ENCODE data around the gene ZNF236.
"Not testable (repeated sequence)": the region's sequence is repeated elsewhere in the genome, so short reads cannot be mapped to it uniquely, and the experiment has no call there.

ZNF236 gene

DNA sequence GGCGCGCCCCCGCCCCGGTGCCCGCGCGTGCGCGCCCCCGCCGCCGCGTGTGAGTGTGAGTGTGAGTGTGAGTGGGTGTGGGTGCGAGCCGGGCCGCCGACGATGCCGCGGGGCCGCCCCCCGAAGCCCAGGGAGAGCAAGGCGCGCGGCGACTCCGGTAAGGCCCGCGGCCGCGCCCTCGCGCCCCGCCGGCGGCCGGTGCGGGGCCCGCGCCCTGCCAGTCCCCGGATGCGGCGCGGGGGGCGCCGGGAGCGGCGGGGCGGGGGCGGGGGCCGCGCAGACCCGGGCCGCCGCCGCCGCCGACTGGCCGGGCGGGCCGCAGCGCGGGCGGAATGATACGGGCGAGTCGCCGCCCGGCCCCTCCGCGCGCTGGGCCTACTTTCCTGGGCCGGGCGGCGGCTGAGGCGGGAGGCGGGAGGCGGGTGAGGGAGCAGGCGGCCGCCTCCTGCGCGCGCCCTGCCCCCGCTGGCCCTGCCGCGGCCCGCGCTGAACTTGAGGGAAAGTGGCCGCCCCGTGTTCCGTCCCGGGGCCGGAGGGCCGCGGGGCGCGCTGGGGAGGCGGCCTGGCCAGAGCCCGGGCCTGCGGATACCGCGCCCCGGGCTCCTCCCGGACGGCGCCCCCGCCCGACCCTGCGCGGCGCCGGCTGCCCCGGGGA, at the start of gene ZNF236:
TSS of gene ZNF236 (plus strand) at position 52 of the 655 bp plus-strand sequence. CDS start at position 103, 51 bp downstream.
- peak; percentile 73 for DNase-seq

DNA sequence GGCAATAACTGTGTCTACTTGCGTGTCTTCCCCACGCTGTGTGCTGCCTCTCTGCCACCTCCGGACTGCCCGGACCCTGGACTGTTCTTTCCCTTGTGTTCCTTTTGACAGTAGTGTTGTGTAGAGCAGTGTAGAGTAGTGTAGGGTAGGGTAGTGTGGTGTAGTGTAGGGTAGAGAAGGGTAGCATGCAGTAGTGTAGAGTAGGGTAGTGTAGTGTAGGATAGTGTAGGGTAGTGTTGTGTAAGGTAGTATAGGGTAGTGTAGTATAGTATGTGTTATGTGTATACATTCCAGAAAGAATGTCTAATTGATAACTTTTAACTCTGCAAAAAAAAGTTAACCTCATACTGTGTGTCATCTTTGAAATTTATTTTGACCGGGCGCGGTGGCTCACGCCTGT, 49.7 kb upstream of the ZNF236 start:
- DNase-seq, result no peak

DNA sequence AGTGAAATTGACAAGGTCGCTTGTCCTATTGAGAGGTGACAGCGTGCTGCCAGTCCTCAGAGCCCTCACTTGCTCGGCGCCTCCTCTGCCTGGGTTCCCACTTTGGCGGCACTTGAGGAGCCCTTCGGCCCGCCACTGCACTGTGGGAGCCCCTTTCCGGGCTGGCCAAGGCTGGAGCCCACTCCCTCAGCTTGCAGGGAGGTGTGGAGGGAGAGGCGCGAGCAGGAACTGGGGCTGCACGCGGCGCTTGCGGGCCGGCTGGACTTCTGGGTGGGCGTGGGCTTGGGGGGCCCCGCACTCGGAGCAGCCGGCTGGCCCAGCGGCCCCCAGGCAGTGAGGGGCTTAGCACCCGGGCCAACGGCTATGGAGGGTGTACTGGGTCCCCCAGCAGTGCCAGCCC, 45.3 kb upstream of the ZNF236 start:
- DNase-seq, result not testable (repeated sequence)

DNA sequence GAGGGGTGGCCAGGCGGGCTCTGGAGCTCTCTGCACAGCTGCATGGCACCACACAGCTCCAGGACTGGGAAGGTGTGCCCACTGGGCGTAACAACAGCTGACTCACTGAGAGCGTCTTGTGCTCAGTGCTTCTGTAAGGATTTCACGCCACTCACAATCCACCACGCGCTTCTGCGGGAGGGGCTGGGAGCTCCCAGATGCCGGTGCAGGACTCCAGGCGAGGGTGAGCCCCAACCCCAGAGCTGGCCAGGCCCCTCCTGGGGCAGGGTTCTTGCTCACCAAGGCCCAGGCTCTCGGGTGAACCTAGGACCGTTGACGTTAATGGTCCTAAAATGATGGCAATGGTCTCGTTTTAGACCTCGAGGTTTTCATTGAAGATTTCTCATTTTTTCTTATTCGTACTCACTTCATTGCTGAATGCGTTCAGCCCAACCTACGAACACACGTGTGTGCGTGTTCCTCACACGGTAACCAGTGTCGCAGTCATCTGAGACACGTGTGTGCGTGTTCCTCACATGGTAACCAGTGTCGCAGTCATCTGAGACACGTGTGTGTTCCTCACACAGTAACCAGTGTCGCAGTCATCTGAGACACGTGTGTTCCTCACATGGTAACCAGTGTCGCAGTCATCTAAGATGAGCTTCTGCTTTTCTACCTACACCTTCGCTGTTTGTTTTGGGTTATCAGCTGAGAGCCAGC, 38.4 kb upstream of the ZNF236 start:
- DNase-seq, result no peak

DNA sequence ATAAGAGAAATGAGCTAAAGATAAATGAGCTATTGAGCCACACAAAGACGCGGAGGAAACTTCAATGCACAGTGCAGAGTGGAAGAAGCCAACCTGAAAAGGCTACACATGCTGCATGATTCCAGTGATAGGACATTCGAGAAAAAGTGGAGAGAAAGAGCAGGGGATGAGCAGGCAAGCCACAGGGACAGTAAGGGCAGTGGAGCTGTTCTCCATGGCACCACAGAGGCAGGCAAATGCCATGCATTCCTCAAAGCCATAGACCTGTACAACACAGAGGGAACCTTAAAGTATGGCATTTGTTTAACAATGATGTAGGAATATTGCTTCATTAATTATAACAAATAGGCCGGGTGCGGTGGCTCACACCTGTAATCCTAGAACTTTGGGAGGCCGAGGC, 36.5 kb upstream of the ZNF236 start:
- no peak for DNase-seq

DNA sequence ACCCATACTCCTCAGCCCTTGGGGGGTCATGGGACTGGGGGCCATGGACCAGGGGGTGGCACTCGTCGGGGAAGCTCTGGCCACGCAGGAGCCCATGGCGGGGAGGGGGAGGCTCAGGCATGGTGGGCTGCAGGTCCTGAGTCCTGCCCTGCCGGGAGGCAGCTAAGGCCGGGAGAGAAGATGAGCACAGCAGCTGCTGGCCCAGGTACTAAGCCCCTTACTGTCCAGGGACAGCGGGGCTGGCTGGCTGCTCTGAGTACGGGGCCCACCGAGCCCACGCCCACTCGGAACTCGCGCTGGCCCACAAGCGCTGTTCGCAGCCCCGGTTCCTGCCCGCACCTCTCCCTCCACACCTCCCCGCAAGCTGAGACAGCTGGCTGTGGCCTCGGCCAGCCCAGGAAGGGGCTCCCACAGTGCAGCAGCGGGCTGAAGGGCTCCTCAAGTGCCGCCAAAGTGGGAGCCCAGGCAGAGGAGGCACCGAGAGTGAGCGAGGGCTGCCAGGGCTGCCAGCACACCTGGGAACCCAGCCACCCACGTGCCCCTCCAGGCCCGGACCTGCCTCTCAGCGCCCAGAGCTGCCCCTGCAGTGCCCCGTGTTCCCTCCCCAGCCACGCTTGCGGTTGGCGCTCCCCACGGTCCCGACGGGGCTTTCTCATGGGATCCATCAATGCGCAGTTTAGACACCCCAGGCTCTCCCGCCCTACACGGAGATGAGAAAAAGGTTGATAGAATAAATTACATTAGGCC, 33.6 kb upstream of the ZNF236 start:
- DNase-seq, result no peak

DNA sequence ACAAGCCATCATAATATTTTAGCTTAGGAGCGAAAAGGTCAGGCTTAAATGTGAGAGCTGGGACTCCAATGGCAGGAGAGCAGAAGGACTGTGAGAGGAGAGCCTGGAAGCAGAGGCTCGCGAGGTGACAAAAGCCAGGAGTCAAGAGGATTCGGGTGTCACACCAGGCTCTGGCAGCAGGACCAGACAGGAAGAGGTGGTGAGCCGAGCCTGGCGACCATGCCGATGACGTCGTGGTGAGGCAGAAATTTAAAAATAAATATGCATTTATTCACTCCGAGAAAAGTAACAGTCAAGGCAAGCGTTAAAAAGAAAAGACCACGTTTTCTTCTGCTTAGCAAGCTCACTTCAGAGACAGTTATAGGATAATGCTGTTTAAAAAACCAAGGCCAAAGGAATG, 31.3 kb upstream of the ZNF236 start:
- no peak for DNase-seq

DNA sequence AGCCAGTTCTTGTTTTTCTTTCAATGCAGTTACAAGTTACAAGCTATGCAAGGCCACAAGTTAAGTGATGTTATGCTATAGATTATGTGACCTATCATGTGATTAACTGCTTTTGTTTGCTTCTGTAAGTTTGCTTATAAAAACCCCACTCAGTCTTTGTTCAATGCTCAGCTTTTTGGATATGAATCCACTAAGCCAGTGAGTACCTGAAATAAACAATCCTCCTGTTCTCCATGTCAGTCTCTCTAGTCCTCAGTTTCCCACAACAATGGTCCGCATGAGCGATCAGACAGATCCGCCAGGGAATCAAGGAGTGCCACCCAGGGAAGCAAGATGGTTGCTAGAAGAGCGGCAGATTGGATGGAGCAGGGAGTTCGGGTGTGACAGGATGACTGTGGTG, 30.7 kb upstream of the ZNF236 start:
- no peak for DNase-seq

DNA sequence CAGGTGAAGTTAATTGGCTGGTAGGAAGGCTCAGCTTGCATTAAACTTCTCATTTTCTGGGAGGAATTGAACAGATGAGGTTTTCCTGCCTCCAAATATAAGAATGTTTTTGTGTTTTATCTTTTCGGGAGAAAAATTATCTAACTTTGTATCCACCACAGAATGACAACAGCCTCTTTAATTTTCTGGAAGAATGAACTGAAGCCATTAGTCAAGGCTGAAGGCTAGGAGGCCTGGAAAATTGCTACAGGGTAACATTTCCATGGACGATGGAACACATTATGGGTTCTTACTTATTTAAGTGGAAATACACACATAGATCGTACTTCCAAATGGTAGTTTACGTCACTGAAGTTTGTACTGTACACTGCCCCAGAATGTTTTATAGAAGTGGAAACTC, 28.0 kb upstream of the ZNF236 start:
- DNase-seq, result no peak

DNA sequence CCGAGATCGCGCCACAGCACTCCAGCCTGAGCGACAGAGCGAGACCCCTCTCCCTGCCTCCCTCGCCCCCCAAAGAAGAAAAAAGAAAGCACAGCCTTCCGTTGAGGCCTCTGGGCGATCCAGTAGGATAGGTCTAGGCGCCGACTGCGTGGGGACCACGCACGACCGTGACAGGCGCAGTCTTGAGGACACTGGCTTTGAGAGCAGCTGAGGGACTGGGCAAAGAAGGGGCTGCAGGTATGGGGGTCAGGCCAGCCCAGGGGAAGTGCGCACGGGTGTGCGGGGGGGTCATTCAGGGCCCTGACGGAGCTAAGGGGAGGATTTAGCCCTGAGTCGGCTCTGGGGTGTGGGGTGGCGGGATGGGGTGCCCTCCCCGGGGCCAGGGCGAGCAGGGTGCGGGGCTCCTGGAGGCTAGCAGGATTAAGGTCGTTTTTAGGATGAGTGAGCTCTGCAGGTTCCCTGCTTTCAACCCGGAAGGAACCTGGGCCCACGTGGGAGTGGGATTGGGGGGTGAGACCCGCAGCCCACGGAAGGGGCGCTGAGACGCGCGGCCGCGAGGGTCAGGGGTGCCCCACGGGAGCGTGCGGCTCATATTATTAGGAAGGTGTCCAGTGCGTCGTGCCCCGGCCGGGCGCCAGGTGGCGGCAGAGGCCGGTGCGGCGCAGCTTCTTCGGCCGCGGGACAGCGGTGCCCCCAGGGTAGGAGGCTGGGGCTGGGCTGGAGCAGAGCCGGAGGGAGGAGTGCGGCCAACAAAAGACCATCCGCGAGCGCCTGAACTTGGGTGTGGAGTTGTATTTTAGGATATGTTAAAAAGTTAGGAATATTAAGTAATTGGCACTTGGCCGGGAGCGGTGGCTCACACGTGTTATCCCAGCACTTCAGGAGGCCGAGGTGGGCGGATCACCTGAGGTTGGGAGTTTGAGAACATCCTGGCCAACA, 20.5 kb upstream of the ZNF236 start:
- DNase-seq, result peak; percentile 50

DNA sequence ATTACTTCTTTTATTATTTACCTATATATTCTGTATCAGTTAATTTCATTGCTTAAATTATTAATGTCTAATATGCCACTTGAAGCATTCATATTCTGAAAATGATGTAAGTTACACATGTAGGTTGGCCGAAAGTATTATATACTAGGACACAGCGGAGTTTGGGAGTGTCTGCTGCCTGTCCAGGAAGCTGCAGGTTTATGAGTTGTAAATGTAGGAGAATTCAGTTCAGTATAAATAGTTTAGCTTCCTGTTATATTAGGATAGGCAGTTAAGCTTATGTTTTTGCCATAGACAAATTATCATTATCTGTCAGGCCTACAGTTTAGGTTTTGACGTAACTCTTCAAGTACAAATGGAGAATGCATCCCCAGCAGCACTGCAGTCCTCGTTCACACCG, 18.9 kb upstream of the ZNF236 start:
- no peak for DNase-seq

DNA sequence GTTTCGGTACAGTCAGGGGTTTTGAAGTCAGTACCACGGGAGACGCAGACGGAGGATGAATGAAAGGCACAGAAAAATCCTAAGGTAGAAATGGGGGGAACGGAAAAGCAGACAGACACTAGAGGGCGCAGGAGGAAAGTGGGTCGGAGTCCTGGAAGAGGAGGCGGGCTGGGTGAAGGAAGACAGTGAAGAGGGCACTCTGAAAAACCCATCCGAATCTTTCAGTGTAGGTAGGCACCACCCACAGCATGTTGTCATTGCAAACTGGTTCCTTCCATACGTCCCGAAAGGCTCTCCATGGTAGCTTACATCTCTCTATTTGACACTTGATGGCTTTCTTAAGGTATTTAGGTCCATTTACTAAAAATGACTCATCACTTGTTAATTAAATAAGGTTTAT, 18.5 kb upstream of the ZNF236 start:
- DNase-seq, result peak; percentile 71

DNA sequence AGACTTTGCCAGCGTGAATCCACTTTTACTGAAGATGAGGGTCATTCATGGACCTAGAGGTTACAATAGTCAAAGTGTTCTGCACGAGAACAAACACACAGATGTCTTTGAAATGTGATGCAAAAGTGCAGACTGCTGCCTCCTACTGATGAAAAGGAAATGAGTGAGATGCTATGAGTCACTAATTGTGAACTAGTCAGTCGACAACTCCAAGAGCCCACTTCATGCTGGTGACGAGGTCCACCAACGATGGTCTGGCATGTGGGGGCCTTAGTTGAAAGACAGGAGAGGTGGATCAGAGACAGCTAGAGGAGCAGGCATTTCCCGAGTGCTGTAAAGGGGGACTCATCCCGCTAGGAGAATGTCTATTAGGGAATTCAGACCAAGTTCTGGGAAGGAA, 17.1 kb upstream of the ZNF236 start:
- DNase-seq, result no peak

DNA sequence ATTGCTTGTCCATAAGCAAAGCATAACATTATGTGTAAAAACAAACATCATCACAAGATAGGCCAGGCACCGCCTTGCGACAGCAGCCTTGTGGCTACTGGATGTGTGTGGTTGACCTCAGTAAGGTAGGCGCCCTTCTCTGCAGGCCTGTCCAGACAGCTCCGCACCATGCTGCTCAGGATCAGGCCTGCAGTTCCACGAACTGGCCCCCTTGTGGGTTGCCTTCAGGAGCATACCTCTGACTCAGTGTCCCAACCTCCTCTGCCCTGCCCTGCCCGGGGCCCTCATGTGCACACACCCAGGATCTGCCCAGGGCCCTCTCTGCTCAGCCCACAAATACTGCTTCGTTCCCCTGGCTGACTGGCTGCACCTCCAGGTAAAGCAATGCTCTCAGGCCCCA, 16.1 kb upstream of the ZNF236 start:
- no peak for DNase-seq

DNA sequence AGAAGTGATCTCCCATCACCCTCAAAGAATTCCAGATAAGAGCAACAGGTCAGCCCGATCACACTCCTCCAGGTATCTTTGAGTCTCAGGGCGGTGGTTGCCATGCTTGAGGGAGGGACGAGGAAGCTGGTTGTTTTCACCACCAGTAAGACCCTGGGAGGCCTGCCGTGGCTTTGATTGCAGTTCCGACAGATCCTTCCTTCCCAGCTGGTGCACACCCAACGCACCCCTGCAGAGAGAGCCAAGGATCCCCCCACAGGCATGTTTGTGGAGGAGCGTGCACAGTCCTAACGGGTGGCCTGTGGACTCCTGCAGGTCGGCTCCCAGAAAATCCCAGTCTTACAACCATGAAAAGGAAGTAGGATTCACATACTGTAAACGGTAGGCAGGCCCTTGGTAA, 13.8 kb upstream of the ZNF236 start:
- no peak for DNase-seq

DNA sequence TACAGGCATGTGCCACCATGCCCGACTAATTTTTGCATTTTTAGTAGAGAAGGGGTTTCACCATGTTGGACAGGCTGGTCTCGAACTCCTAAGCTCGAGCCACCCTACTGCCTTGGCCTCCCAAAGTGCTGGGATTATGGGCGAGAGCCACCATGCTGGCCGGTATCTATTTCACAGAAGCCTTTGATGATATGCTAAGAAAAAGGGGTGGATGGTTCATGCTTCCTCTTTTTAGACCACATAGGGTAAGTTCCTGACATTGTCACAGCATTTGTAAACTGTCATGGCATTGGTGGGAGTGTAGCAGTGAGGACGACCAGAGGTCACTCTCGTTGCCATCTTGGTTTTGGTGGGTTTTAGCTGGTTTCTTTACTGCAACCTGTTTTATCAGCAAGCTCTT, 10.8 kb upstream of the ZNF236 start:
- not testable (repeated sequence) for DNase-seq

DNA sequence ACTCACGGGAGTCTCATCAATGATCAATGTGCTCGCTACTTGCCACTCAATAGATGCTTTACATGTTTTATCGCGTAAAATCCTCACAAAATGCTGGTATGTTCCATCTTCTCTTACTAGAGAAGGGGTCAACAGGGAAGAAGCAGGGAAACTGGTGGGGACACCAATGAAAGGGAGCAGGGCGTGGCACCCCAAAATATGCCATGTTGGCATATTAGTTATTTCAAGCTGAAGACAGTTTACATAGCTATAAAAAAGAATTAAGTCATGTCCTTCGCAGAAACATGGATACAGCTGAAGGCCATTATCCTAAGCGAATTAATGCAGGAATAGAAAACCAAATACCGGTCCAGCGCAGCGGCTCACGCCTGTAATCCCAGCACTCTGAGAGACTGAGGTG, 8.1 kb upstream of the ZNF236 start:
- DNase-seq, result no peak

DNA sequence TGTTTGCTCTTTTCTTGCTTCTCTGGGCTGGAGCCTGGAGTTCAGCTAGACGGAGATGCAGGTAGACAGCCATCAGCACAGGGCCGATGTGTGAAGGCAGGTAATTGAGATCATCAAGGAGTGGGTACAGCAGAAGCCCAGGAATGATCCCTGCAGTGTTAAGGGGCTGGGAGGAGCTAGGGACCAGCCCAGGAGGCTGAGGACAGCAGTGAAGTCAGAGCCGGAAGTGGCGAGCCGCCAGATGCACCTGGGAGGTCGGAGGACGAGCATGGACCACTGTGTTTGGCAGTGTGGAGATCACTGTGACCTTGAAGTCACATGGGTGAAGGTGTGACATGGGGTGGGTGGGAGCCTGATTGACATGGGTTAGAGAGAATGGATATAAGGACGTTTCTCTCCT, 6.2 kb upstream of the ZNF236 start:
- no peak for DNase-seq

DNA sequence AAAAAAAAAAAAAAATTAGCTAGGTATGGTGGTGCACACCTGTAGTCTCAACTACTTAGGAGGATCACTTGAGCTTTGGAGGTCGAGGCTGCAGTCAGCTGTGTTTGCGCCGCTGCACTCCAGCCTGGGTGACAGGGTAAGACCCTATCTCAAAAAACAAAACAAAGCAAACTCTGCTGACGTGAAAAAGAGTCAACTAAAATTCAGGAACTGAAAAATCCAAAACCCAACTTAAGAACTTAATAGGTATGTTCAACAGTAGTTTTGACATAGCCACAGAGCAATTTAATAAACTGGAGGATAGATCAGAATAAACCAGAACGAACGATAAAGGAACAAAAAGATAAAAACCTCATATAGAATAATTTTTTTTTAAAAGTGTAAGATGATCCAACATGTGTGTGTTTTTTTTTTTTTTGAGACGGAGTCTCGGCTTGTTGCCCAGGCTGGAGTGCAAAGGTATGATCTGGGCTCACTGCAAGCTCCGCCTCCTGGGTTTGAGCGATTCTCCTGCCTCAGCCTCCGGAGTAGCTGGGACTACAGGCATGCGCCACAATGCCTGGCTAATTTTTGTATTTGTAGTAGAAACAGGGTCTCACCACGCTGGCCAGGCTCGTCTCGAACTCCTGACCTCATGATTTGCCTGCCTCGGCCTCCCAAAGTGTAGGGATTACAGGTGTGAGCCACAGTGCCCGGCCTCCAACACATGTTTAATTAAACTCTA, 4.3 kb upstream of the ZNF236 start:
- no peak for DNase-seq

DNA sequence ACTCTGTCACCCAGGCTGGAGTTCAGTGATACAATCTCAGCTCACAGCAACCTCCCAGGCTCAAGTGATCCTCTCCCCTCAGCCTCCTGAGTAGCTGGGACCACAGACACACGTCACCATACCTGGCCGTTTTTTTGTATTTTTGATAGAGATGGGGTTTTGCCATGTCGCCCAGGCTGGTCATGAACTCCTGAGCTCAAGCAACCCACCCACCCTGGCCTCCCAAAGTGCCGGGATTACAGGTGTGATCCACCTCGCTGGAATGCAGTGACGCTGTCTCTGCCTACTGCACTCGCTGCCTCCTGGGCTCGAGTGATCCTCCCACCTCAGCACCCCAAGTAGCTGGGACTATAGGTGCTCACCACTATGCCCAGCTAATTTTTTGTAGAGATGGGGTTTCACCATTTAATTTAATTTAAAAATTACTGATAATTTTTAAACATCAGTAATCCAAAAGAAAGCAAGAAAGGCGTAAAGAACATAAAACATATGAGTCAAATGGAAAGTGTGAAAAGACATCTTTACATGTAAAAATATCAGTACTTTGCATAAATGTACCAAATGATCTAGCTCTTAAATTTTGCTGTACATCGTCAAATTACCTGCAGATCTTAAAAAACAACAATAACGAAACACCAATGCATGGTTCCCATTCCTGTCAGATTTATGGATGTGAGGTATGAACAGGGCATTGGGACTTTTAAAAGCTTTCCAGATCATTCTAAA, 2.8 kb upstream of the ZNF236 start:
- DNase-seq, result no peak

DNA sequence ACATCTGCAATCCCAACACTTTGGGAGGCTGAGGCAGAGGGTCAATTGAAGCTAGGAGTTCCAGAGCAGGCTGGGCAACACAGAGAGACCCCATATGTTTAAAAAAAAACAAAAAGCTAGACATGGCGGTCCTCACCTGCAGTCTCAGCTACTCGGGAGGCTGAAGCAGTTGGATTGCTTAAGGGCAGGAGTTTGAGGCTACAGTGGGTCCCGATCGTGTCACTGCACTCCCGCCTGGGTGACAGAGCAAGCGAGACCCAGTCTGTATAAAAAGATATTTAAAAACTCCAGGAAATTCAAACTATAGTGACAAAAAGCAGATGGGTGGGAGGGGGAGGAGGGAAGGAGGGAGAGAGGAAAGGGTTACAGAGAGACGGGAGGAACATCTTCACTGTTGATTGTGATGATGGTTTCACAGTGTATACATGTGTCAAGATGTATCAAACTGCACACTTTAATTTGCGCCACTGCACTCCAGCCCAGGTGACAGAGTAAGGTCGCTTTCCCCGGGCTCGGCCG, 942 bp upstream of the ZNF236 start:
- DNase-seq, result no peak
